PC-9 (cell line): ENCODE results near the gene ALKBH3.

Source experiments
- EZH2 ChIP-seq: fragments of 200-600 bp; sonication (generic); IDR thresholded peaks from 2 replicates; pipeline ENCODE4 v1.8.0; 2017; ENCODE audit warnings: antibody characterized with exemption, low read depth
- TF ChIP-seq, protein P1 (sequence below): fragments of 200-600 bp; sonication (generic); conservative IDR thresholded peaks from 2 replicates; pipeline ENCODE4 v1.6.1; 2017; ENCODE audit warnings: mixed run types, antibody characterized with exemption, mild to moderate bottlenecking, moderate library complexity

DNA sequence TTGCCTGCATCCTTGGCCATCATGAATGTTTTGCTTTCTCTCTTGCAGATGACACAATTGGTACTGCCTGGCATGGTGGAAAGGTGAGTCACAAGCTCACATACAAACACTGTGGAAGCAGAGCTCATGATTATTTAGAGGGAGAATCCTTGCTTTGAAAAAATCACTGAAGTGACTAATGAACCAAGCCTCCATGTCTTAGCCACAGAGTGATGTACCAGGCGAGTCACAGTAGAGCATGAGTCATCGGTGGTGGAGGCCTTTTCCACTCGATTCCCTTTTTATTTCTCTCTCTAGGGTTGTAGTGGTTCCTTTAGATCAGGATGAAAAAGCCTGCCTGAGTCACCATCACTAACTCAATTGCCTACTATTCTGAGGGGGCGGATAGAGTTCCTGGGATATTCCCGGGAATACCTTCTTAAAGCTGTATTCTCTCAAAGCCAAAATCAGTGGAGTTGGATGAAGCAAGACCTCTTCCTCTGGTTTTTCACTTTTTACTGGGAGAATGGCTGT lies 49.6 kb upstream of the ALKBH3 start:
- TF ChIP-seq, protein P1, sequence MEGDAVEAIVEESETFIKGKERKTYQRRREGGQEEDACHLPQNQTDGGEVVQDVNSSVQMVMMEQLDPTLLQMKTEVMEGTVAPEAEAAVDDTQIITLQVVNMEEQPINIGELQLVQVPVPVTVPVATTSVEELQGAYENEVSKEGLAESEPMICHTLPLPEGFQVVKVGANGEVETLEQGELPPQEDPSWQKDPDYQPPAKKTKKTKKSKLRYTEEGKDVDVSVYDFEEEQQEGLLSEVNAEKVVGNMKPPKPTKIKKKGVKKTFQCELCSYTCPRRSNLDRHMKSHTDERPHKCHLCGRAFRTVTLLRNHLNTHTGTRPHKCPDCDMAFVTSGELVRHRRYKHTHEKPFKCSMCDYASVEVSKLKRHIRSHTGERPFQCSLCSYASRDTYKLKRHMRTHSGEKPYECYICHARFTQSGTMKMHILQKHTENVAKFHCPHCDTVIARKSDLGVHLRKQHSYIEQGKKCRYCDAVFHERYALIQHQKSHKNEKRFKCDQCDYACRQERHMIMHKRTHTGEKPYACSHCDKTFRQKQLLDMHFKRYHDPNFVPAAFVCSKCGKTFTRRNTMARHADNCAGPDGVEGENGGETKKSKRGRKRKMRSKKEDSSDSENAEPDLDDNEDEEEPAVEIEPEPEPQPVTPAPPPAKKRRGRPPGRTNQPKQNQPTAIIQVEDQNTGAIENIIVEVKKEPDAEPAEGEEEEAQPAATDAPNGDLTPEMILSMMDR: no peak
- TF ChIP-seq EZH2: no peak
